Thyroid gland (tissue), 4 donors: ENCODE measurements around the gene SHH. TPM values are rescaled to one million over a fixed set of nuclear protein-coding genes. Genes with fewer than 3 reads are reported as not detected.

Experiments used
- DNase-seq, 2 donors: peaks; one replicate each; pipeline ENCODE4 v3.0.0-alpha.2; 2019
- H3K27ac ChIP-seq, 3 donors: fragments of 200-600 bp; sonication (generic); 1 replicate in 2 of 3; 2 replicates in 1 of 3; pipeline ENCODE4 v1.5.1; 2016 to 2019; ENCODE audit warnings: mild to moderate bottlenecking in 1 of 3, moderate library complexity in 1 of 3
- H3K27me3 ChIP-seq: fragments of 200-600 bp; sonication (generic); one replicate; pipeline ENCODE4 v1.5.1; 2019
- H3K36me3 ChIP-seq, 2 donors: fragments of 200-600 bp; sonication (generic); one replicate each; pipeline ENCODE4 v1.5.1; 2016 to 2019
- H3K4me1 ChIP-seq, 2 donors: fragments of 200-600 bp; sonication (generic); one replicate each; pipeline ENCODE4 v1.5.1; 2017 to 2019
- H3K4me3 ChIP-seq, 3 donors: fragments of 200-600 bp; sonication (generic); replicated peaks in 1 of 3; 1 replicate in 2 of 3; 2 replicates in 1 of 3; pipeline ENCODE4 v1.5.1; 2016; ENCODE audit warnings: mild to moderate bottlenecking in 1 of 3
- H3K9me3 ChIP-seq: fragments of 200-600 bp; sonication (generic); one replicate; pipeline ENCODE4 v1.5.1; 2017
- CTCF ChIP-seq, 6 experiments: fragments of 200-600 bp in 3 of 6; fragments of 450-650 bp in 3 of 6; sonication (generic) in 3 of 6; IDR thresholded peaks; one replicate each; pipeline ENCODE4 v1.5.1; 2016 to 2019; ENCODE audit warnings: antibody characterized with exemption in 6 of 6, mild to moderate bottlenecking in 2 of 6, inconsistent platforms in 1 of 6, moderate library complexity in 1 of 6
- POLR2A ChIP-seq, 2 donors: fragments of 450-650 bp; IDR thresholded peaks; one replicate each; pipeline ENCODE4 v1.6.1; 2017; ENCODE audit warnings: antibody characterized with exemption in 2 of 2, mild to moderate bottlenecking in 2 of 2, moderate library complexity in 1 of 2
- WGBS, 2 donors: methylation state at CpG; one replicate each; pipeline ENCODE4 v1.1.5; 2017; 5-methylcytosine and 5-hydroxymethylcytosine counted together
- intact Hi-C: fragments of 100-400 bp; cut with DNase I; formaldehyde crosslinking; loops from one replicate; pipeline ENCODE4 v1.15.1; 2023
- total RNA-seq, 4 donors: library from RNA; depleted of rRNA; stranded (reverse); fragments of >200 nt; gene quantifications; one replicate each; pipeline ENCODE4 v1.2.3, GENCODE V29; 2016

SHH gene
- total RNA-seq, 4 donors from 2014 or later, result not detected

GRCh38 chr7:155837126-155837479 lies 24.8 kb upstream of the SHH start:
- Histone ChIP-seq H3K36me3 (no peaks in the 10 kb centered on the region), H3K4me3 (no peak overlapping the region), H3K27ac (no peak overlapping the region), H3K4me1 (no peaks in the 10 kb centered on the region), H3K9me3 (no peaks in the 10 kb centered on the region), H3K27me3 (no peaks in the 10 kb centered on the region)
- no peak for TF ChIP-seq CTCF (IDR thresholded peaks at IDR 0.05)
- TF ChIP-seq POLR2A (IDR thresholded peaks at IDR 0.05), result no peak
- 92 to 94% methylated on average over 3 of the region's 3 CpGs for WGBS, 2 donors
- intact Hi-C loops, result no loop called here
- DNase-seq, result no peak

- DNase-seq, result no peak
- H3K9me3 ChIP-seq, result no peaks in the 10 kb centered on the region
- H3K27me3 ChIP-seq, result no peaks in the 10 kb centered on the region
- intact Hi-C loops, result no loop called here
- H3K27ac ChIP-seq, result no peak overlapping the region
- no peaks in the 10 kb centered on the region for H3K4me1 ChIP-seq
- 79 to 81% methylated on average over 11 to 17 of the region's 28 CpGs for WGBS, 2 donors
- TF ChIP-seq POLR2A (IDR thresholded peaks at IDR 0.05), result no peak
- no peak for TF ChIP-seq CTCF (IDR thresholded peaks at IDR 0.05)
- H3K4me3 ChIP-seq, result no peak overlapping the region
- no peaks in the 10 kb centered on the region for H3K36me3 ChIP-seq
These were observed 24.2 kb upstream of the SHH start for GRCh38 chr7:155836216-155837125.

GRCh38 chr7:155835446-155836215 lies 23.4 kb upstream of the SHH start:
- Histone ChIP-seq H3K27me3 (no peaks in the 10 kb centered on the region), H3K4me1 (no peaks in the 10 kb centered on the region), H3K4me3 (no peak overlapping the region), H3K9me3 (no peaks in the 10 kb centered on the region), H3K36me3 (no peaks in the 10 kb centered on the region), H3K27ac (no peak overlapping the region)
- no peak for TF ChIP-seq CTCF (IDR thresholded peaks at IDR 0.05)
- intact Hi-C loops, result no loop called here
- 80 to 90% methylated on average over 9 to 13 of the region's 14 CpGs for WGBS, 2 donors
- DNase-seq, result no peak

GRCh38 chr7:155834486-155835048 lies 22.3 kb upstream of the SHH start:
- no peak for DNase-seq
- Histone ChIP-seq H3K27me3 (no peaks in the 10 kb centered on the region), H3K4me3 (no peak overlapping the region), H3K36me3 (no peaks in the 10 kb centered on the region), H3K9me3 (no peaks in the 10 kb centered on the region), H3K27ac (no peak overlapping the region), H3K4me1 (no peaks in the 10 kb centered on the region)
- no peak for TF ChIP-seq CTCF (IDR thresholded peaks at IDR 0.05)
- TF ChIP-seq POLR2A (IDR thresholded peaks at IDR 0.05), result no peak
- 91% methylated on average over 13 to 16 of the region's 16 CpGs for WGBS, 2 donors
- intact Hi-C loops, result no loop called here
